GM12892 (cell line): Measurements from ENCODE around the gene ICAM2.

ENCODE experiments used
- POLR2A ChIP-seq: IDR thresholded peaks from 2 replicates; pipeline ENCODE4 v1.6.1; 2011; ENCODE audit warnings: low read depth, low read length, control low read depth
- POLR2AphosphoS5 ChIP-seq: IDR thresholded peaks from 2 replicates; pipeline ENCODE4 v1.6.1; 2011; ENCODE audit warnings: low read depth, low read length, control low read depth

DNA sequence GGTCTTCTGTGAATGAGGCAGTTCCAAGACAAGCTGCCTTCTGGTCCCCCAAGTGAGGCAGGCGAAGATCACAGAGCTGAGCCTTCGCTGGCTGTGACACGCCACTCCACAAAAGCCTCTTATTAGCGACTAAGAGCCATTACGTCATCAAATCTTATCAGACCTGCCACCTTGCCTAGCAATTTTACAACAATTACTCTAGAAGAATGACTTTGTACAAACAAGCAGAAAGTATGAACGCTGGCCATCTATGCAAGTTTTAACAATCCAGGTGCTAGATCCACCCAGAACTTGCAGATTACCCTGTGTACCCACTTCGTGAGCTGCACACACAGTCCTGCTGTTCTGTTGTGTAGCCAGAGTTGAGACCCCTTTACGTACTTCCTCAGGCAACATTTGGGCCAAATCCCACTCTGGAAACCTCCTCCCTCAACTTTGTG is 3.8 kb upstream of the ICAM2 start:
- no peak for TF ChIP-seq POLR2A
- TF ChIP-seq POLR2AphosphoS5 = no peak
